ENCODE results near the gene SLX1A. TPM values are rescaled to one million over a fixed set of nuclear protein-coding genes. Genes with fewer than 3 reads are reported as not detected.
"Not testable (repeated sequence)": the region's sequence is repeated elsewhere in the genome, so short reads cannot be mapped to it uniquely, and the experiment has no call there.

Gene SLX1A
- total and polyA plus RNA-seq, 4 experiments from 2014 or later = 44.5 to 65.6 (median 59.1) TPM

DNA sequence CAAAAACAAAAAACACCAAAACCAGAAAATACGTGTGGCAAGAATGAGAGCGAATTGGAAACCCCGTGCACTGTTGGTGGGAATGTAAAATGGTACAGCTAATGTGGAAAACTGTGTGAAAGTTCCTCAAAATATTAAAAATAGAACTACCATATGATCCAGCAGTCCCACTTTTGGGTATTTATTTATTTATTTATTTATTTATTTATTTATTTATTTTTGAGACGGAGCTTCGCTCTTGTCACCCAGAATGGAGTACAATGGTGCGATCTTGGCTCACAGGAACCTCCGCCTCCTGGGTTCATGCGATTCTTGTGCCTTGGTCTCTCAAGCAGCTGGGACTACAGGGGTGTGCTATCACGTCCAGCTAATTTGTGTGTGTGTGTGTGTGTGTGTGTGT is 41.2 kb upstream of the SLX1A start:
- H3K36me3 ChIP-seq (ENCODE audit: insufficient read depth, low read length) = no peaks in the 10 kb centered on the region
- H3K4me3 Mint-ChIP-seq = no peak overlapping the region
- peaks cover 0 to 6% of the 10 kb centered on the region in 2 donors for H3K9me3 ChIP-seq (ENCODE audit: control insufficient read depth in 1 of 2, low read length in 2 of 2)
- POLR2A ChIA-PET (ENCODE audit: partially characterized antibody) = interaction anchor here (1.4 kb wide), 1 partner anchor 31 kb away, joined by 4 read pairs; the partner anchor contains the start of gene CORO1A
- CTCF ChIA-PET (ENCODE audit: partially characterized antibody) = no interaction called here
- H3K27ac Mint-ChIP-seq = no peak overlapping the region
- no peaks in the 10 kb centered on the region for H3K4me1 ChIP-seq (ENCODE audit: insufficient read depth, low read length)
- no peaks in the 10 kb centered on the region for H3K4me1 Mint-ChIP-seq
- no peak overlapping the region for H3K27ac ChIP-seq (ENCODE audit: low read depth, low read length)
- no peak overlapping the region for H3K4me3 ChIP-seq (ENCODE audit: low read length in 2 of 2)
- H3K27me3 Mint-ChIP-seq = no peaks in the 10 kb centered on the region
- H3K27me3 ChIP-seq (ENCODE audit: insufficient read depth, low read length) = no peaks in the 10 kb centered on the region
- intact Hi-C loops (cut with micrococcal nuclease) = no loop called here
- peaks cover 0 to 21% (median 9%) of the 10 kb centered on the region in 8 donors for H3K9me3 Mint-ChIP-seq
- H3K36me3 Mint-ChIP-seq = no peaks in the 10 kb centered on the region
- no peak for DNase-seq

DNA sequence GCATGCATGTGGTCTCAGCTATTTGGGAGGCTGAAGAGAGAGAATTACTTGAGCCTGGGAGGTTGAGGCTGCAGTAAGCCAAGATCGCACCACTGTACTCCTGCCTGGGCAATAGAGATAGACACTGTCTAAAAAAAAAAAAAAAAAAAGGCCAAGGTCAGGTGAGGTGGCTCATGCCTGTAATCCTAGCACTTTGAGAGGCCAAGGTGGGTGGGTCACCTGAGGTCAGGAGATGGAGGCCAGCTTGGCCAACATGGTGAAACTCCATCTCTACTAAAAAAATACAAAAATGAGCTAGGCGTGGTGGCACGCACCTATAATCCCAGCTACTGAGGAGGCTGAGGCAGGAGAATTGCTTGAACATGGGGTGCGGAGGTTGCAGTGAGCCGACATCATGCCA is 38.5 kb upstream of the SLX1A start:
- no peak for DNase-seq
- Histone ChIP-seq H3K4me1 (ENCODE audit: insufficient read depth, low read length) (no peaks in the 10 kb centered on the region), H3K27me3 (ENCODE audit: insufficient read depth, low read length) (no peaks in the 10 kb centered on the region), H3K9me3 (ENCODE audit: control insufficient read depth in 1 of 2, low read length in 2 of 2) (no peaks in the 10 kb centered on the region), H3K36me3 (ENCODE audit: insufficient read depth, low read length) (no peaks in the 10 kb centered on the region), H3K4me3 (ENCODE audit: low read length in 2 of 2) (no peak overlapping the region), H3K27ac (ENCODE audit: low read depth, low read length) (no peak overlapping the region)
- H3K27me3 Mint-ChIP-seq = no peaks in the 10 kb centered on the region
- H3K27ac Mint-ChIP-seq = no peak overlapping the region
- H3K4me3 Mint-ChIP-seq = no peak overlapping the region
- intact Hi-C loops (cut with micrococcal nuclease) = no loop called here
- peaks cover 0 to 6% (median under 1%) of the 10 kb centered on the region in 8 donors for H3K9me3 Mint-ChIP-seq
- H3K36me3 Mint-ChIP-seq = no peaks in the 10 kb centered on the region
- ChIA-PET POLR2A (ENCODE audit: partially characterized antibody) (no interaction called here), CTCF (ENCODE audit: partially characterized antibody) (interaction anchor here (1.8 kb wide), 1 partner anchor 12 kb away, joined by 4 read pairs; no protein-coding TSS in a partner anchor)
- no peaks in the 10 kb centered on the region for H3K4me1 Mint-ChIP-seq

DNA sequence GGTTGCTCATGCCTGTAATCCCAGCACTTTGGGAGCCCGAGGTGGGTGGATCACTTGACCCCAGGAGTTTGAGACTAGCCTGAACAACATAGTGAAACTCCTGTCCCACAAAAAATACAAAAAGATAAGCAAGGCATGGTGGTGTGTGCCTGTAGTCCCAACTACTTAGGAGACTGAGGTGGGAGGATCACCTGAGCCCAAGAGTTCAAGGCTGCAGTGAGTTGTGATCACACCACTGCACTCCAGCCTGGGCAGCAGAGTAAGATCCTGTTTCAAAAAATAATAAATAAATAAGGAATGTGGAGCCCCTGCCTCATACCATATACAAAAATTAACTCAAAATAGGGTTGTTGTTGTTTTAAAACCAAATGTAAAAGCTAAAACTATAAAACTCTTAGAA is 36.5 kb upstream of the SLX1A start:
- Mint-ChIP-seq H3K9me3 (no peaks in the 10 kb centered on the region), H3K36me3 (no peaks in the 10 kb centered on the region), H3K4me1 (peaks cover under 1 to 7% (median under 1%) of the 10 kb centered on the region in 4 donors), H3K27ac (no peak overlapping the region), H3K4me3 (no peak overlapping the region), H3K27me3 (no peaks in the 10 kb centered on the region)
- DNase-seq = no peak
- Histone ChIP-seq H3K4me3 (ENCODE audit: low read length in 2 of 2) (no peak overlapping the region), H3K27ac (ENCODE audit: low read depth, low read length) (no peak overlapping the region), H3K4me1 (ENCODE audit: insufficient read depth, low read length) (no peaks in the 10 kb centered on the region), H3K27me3 (ENCODE audit: insufficient read depth, low read length) (no peaks in the 10 kb centered on the region), H3K9me3 (ENCODE audit: control insufficient read depth in 1 of 2, low read length in 2 of 2) (no peaks in the 10 kb centered on the region), H3K36me3 (ENCODE audit: insufficient read depth, low read length) (no peaks in the 10 kb centered on the region)
- intact Hi-C loops (cut with micrococcal nuclease) = no loop called here
- ChIA-PET CTCF (ENCODE audit: partially characterized antibody) (interaction anchor here (1.0 kb wide), 1 partner anchor 26 kb away, joined by 3 read pairs; the partner anchor contains the start of gene CORO1A), POLR2A (ENCODE audit: partially characterized antibody) (interaction anchor here (0.6 to 1.1 kb wide), 3 partner anchors 26 to 34 kb away, joined by 3 to 5 read pairs (median 4); partner anchors contain the start of genes CORO1A and MAPK3)

DNA sequence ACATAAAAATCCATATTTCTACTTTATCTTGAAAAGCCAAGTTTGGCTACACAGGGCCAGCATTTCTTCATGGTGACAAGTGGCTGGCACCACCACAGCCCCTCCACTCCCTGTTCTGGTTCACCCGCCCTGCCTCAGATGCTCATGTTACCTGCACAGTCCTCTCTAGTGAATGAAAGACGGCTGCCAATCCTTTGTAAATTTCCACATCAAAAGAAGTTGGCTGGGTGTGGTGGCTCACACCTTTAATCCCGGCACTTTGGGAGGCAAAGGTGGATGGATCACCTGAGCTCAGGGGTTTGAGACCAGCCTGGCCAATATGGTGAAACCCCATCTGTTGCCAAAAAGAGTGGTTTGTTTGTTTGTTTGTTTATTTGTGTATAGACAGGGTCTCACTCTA is 30.1 kb upstream of the SLX1A start:
- ChIA-PET POLR2A (ENCODE audit: partially characterized antibody) (interaction anchor here (0.6 to 0.7 kb wide), 2 partner anchors 23 to 1653 kb away, joined by 3 to 4 read pairs; no protein-coding TSS in a partner anchor), CTCF (ENCODE audit: partially characterized antibody) (interaction anchor here (0.6 kb wide), 1 partner anchor 13 kb away, joined by 4 read pairs; no protein-coding TSS in a partner anchor)
- Mint-ChIP-seq H3K27me3 (no peaks in the 10 kb centered on the region), H3K36me3 (no peaks in the 10 kb centered on the region), H3K27ac (peak overlapping the region in 2 of 7 donors; percentile 11 to 66), H3K4me3 (peak overlapping the region in 1 of 8 donors; percentile 10), H3K9me3 (no peaks in the 10 kb centered on the region), H3K4me1 (peaks cover 20 to 39% (median 29%) of the 10 kb centered on the region in 4 donors)
- Histone ChIP-seq H3K9me3 (ENCODE audit: control insufficient read depth in 1 of 2, low read length in 2 of 2) (no peaks in the 10 kb centered on the region), H3K4me1 (ENCODE audit: insufficient read depth, low read length) (peaks cover 11% of the 10 kb centered on the region), H3K4me3 (ENCODE audit: low read length in 2 of 2) (no peak overlapping the region), H3K36me3 (ENCODE audit: insufficient read depth, low read length) (no peaks in the 10 kb centered on the region), H3K27ac (ENCODE audit: low read depth, low read length) (no peak overlapping the region), H3K27me3 (ENCODE audit: insufficient read depth, low read length) (no peaks in the 10 kb centered on the region)
- DNase-seq = no peak
- intact Hi-C loops (cut with micrococcal nuclease) = no loop called here

DNA sequence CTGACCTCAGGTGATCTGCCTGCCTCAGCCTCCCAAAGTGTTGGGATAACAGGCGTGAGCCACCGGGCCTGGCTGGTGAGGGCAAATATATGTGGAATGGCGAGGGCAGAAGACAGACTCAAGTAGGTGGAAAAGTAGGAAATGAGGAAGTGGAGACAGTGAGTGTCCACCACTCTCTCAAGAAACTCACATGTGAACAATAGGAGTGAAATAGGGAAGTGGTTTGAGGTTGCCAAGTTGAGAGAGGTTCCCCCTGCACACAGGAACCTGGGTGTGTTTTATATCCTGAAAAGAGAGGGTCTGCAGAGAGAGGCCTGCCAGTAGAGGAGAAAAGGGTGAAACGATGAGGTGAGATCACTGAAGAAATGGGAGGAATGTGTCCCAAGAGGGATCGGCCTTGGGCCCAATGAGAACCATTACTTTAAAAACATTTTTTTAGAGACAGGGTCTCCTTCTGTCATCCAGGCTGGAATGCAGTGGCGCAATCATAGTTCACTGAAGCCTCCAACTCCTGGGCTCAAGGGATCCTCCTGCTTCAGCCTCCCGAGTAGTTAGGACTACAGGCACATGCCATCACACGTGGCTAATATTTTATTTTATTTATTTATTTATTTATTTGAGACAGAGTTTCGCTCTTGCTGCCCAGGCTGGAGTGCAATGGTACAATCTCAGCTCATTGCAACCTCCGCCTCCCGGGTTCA is 27.3 kb upstream of the SLX1A start:
- DNase-seq = peak in 1 of 5 donors; percentile 20
- Histone ChIP-seq H3K9me3 (ENCODE audit: control insufficient read depth in 1 of 2, low read length in 2 of 2) (no peaks in the 10 kb centered on the region), H3K27ac (ENCODE audit: low read depth, low read length) (no peak overlapping the region), H3K36me3 (ENCODE audit: insufficient read depth, low read length) (no peaks in the 10 kb centered on the region), H3K27me3 (ENCODE audit: insufficient read depth, low read length) (no peaks in the 10 kb centered on the region), H3K4me1 (ENCODE audit: insufficient read depth, low read length) (peaks cover 11% of the 10 kb centered on the region), H3K4me3 (ENCODE audit: low read length in 2 of 2) (no peak overlapping the region)
- H3K9me3 Mint-ChIP-seq = no peaks in the 10 kb centered on the region
- CTCF ChIA-PET (ENCODE audit: partially characterized antibody) = no interaction called here
- peaks cover 20 to 39% (median 29%) of the 10 kb centered on the region in 4 donors for H3K4me1 Mint-ChIP-seq
- H3K36me3 Mint-ChIP-seq = no peaks in the 10 kb centered on the region
- H3K4me3 Mint-ChIP-seq = peak overlapping the region in 7 of 8 donors; percentile 25 to 85 (median 49)
- no peaks in the 10 kb centered on the region for H3K27me3 Mint-ChIP-seq
- intact Hi-C loops (cut with micrococcal nuclease) = no loop called here
- POLR2A ChIA-PET (ENCODE audit: partially characterized antibody) = no interaction called here
- H3K27ac Mint-ChIP-seq = peak overlapping the region in 4 of 7 donors; percentile 60 to 87 (median 76)

DNA sequence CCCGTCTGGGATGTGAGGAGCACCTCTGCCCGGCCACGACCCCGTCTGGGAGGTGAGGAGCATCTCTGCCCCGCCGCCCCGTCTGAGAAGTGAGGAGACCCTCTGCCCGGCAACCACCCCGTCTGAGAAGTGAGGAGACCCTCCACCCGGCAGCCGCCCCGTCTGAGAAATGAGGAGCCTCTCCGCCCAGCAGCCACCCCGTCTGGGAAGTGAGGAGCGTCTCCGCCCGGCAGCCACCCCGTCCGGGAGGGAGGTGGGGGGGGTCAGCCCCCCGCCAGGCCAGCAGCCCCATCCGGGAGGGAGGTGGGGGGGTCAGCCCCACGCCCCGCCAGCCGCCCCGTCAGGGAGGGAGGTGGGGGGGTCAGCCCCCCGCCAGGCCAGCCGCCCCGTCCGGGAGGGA is 24.9 kb upstream of the SLX1A start:
- peaks cover 11% of the 10 kb centered on the region for H3K4me1 ChIP-seq (ENCODE audit: insufficient read depth, low read length)
- H3K27me3 ChIP-seq (ENCODE audit: insufficient read depth, low read length); intact Hi-C loops (cut with micrococcal nuclease); CTCF ChIA-PET (ENCODE audit: partially characterized antibody); H3K36me3 ChIP-seq (ENCODE audit: insufficient read depth, low read length); H3K27ac ChIP-seq (ENCODE audit: low read depth, low read length); DNase-seq; H3K4me3 Mint-ChIP-seq; H3K4me3 ChIP-seq (ENCODE audit: low read length in 2 of 2); H3K27ac Mint-ChIP-seq; H3K36me3 Mint-ChIP-seq; H3K27me3 Mint-ChIP-seq; H3K9me3 Mint-ChIP-seq; H3K9me3 ChIP-seq (ENCODE audit: control insufficient read depth in 1 of 2, low read length in 2 of 2): not testable (repeated sequence)
- H3K4me1 Mint-ChIP-seq = peaks cover 16 to 26% (median 20%) of the 10 kb centered on the region in 4 donors
- POLR2A ChIA-PET (ENCODE audit: partially characterized antibody) = interaction anchor here (1.2 kb wide), 1 partner anchor 76 kb away, joined by 3 read pairs; no protein-coding TSS in a partner anchor

DNA sequence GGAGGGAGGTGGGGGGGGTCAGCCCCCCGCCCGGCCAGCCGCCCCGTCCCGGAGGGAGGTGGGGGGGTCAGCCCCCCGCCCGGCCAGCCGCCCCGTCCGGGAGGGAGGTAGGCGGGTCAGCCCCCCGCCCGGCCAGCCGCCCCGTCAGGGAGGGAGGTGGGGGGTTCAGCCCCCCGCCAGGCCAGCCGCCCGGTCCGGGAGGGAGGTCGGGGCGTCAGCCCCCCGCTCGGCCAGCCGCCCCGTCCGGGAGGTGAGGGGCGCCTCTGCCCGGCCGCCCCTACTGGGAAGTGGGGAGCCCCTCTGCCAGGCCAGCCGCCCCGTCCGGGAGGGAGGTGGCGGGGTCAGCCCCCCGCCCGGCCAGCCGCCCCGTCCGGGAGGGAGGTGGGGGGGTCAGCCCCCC is 24.3 kb upstream of the SLX1A start:
- intact Hi-C loops (cut with micrococcal nuclease); H3K9me3 Mint-ChIP-seq; H3K4me3 Mint-ChIP-seq; H3K27ac Mint-ChIP-seq; H3K36me3 ChIP-seq (ENCODE audit: insufficient read depth, low read length); H3K9me3 ChIP-seq (ENCODE audit: control insufficient read depth in 1 of 2, low read length in 2 of 2); H3K27me3 ChIP-seq (ENCODE audit: insufficient read depth, low read length); CTCF ChIA-PET (ENCODE audit: partially characterized antibody); H3K27ac ChIP-seq (ENCODE audit: low read depth, low read length); H3K36me3 Mint-ChIP-seq; POLR2A ChIA-PET (ENCODE audit: partially characterized antibody); H3K27me3 Mint-ChIP-seq; H3K4me3 ChIP-seq (ENCODE audit: low read length in 2 of 2); DNase-seq: not testable (repeated sequence)
- H3K4me1 ChIP-seq (ENCODE audit: insufficient read depth, low read length) = peaks cover 11% of the 10 kb centered on the region
- peaks cover 16 to 26% (median 20%) of the 10 kb centered on the region in 4 donors for H3K4me1 Mint-ChIP-seq

Data from CD4-positive, alpha-beta memory T cell (primary cell).